ENCODE results near the gene LEMD2.

LEMD2 gene

GRCh38 chr6:33757906-33758305 is 31.0 kb downstream of the LEMD2 start:
- DNase-seq (ENCODE audit: low spot score) = no peak

- no peak for DNase-seq (ENCODE audit: low spot score)
Measured at GRCh38 chr6:33757113-33757512, 31.8 kb downstream of the LEMD2 start.

GRCh38 chr6:33756211-33756954 is 32.5 kb downstream of the LEMD2 start:
- no peak for DNase-seq (ENCODE audit: low spot score)

- no peak for DNase-seq (ENCODE audit: low spot score)
Measured at GRCh38 chr6:33755070-33755869, 33.7 kb downstream of the LEMD2 start.

- DNase-seq (ENCODE audit: low spot score) = no peak
Measured at GRCh38 chr6:33754222-33754621, 34.7 kb downstream of the LEMD2 start.

- no peak for DNase-seq (ENCODE audit: low spot score)
Measured at GRCh38 chr6:33752646-33753015, 36.3 kb downstream of the LEMD2 start.

DNA sequence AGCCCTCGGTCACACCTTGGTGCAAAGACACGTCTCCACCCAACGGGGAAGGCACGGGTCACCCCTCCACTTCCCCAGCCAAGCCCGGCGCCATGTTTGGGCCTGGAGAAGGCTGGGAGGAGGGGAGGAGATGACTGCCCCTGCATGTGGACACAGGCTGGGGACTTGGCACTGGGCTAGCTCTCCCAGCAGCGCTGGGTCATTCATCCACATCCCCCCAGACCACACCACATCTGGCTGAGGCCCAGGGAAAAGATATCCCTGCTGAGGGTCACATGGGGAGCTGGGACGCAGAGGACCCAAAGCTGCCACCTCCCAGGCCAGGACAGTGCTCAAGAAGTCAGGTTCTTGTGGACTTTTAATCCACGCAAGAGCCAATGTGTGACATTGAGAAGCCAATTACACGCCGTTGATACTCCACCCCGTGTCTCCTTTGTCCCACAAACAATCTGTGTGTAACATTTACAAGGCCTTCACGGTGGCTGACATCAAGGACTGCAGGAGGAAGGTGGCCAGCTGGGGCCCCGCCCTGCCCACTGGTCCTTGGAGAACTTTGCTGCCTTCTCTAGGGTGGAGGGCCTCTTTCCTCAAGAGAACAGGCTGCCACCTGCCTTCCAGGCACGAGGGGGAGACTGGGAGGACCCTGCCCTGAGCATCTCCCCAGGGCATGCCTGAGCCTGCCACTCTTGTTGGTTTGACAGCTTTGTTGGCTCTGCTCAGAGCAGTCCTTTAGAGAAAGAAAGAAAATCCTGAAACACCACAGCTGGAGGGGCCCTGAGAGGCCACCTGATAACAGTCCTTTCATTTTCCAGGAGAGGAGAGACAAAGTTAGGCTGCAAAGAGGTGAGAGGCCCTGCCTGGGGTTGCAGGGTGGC is 36.9 kb downstream of the LEMD2 start:
- DNase-seq (ENCODE audit: low spot score) = no peak

GRCh38 chr6:33750244-33750991 is 38.5 kb downstream of the LEMD2 start:
- no peak for DNase-seq (ENCODE audit: low spot score)

- no peak for DNase-seq (ENCODE audit: low spot score)
Measured at GRCh38 chr6:33749401-33749800, 39.5 kb downstream of the LEMD2 start.

DNA sequence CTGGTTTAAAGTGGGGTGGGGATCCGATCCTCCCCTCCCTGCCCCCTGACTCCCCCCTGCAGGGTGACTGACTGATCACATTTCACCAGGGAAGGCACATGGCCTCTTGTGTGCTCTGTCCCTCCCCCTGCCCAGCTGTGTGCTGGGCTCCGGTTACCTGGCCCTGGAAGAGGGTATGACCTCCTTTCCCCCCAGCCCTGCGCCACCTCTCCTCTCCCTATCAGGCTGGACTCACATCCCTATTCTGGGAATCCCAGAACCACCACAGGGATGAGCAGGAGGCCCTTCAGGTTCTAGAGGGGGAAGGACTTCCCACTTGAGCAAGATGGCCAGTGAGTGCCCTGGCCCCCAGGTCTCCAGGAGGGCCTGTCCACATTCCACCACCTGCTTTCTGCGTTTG is 40.1 kb downstream of the LEMD2 start:
- DNase-seq (ENCODE audit: low spot score) = no peak

DNA sequence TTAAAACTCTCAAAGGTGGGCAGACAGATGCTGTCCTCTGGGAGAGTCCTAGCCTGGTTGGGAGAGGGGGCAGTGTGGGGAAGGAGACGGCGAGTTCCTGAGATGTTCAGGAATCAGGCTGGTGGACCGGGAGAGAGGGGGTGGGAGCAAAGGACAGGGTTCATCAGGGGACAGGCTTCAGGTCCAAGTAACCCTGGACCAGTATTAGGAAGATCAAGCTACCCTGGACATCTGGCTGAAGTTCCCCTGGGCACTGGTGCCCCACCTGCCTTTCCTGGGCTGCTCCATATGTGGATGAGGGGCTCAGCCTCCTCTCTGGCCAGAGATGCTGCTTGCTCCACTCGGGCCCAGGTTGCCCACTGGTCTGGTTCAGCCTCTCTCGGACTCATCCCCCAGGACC is 41.1 kb downstream of the LEMD2 start:
- DNase-seq (ENCODE audit: low spot score) = no peak

GRCh38 chr6:33746651-33747100 is 42.3 kb downstream of the LEMD2 start, which contains the start of gene IP6K3:
IP6K3 (minus strand) TSS chr6:33746905; CDS start chr6:33735476, 11,429 bp downstream.
- DNase-seq (ENCODE audit: low spot score) = no peak

DNA sequence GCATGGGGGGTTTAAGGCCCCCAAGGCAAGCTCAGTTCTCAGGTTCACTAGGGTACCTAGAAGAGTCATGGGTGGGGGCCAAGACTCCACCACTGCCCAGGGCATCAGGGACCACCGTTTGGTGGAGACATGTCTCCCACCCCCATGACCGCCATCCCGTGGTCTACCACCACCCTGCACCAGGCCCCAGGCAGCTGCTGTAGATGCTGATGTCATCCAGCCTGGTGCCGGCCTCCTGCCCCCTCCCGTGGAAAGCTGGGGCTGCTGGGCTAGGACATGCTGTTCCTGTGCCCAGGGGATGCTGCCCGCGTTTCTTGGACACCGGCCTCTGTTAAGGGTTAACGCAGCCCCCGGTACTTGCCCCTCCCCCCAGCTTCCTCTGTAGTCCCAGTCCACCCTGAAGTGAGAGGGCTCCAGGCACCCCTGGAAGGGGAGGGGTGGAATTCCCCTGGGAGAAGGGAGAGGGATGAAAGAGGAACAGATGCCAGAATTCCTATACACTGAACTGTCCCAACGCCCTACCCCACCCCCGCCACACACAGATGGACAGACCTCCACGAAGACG is 42.8 kb downstream of the LEMD2 start:
- DNase-seq (ENCODE audit: low spot score) = no peak

GRCh38 chr6:33745548-33745947 is 43.4 kb downstream of the LEMD2 start:
- DNase-seq (ENCODE audit: low spot score) = no peak

DNA sequence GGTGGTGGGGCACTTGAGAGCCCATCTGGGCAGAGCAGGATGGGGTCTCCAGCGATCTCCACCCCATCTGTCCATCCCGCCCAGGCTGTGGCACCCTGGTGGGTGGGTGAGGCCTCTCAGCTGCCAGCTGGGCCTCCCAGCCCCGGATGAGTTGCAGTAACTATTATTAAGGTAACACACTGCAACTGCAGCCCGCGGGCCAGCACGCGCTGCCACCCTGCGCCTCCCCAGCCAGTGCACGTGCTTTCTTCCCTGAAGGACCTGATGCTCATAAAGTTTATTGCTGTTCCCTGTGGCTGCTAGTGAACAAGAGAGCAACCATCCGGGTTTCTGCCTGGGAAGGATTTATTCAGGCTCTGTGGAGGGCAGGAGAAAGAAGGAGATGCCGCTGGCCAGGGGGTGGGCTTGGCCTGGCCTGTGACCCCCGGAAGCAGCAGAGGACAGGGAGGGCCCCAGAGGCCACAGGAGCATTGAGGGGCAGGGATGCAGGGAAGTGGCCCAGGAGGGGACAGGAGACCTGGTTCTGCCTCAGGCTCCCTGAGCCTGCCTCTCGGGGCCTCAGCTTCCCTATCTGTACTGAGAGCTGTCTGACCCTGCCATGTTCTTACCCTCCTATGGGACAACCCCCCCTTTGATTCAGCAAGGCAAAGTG is 43.9 kb downstream of the LEMD2 start:
- no peak for DNase-seq (ENCODE audit: low spot score)

DNA sequence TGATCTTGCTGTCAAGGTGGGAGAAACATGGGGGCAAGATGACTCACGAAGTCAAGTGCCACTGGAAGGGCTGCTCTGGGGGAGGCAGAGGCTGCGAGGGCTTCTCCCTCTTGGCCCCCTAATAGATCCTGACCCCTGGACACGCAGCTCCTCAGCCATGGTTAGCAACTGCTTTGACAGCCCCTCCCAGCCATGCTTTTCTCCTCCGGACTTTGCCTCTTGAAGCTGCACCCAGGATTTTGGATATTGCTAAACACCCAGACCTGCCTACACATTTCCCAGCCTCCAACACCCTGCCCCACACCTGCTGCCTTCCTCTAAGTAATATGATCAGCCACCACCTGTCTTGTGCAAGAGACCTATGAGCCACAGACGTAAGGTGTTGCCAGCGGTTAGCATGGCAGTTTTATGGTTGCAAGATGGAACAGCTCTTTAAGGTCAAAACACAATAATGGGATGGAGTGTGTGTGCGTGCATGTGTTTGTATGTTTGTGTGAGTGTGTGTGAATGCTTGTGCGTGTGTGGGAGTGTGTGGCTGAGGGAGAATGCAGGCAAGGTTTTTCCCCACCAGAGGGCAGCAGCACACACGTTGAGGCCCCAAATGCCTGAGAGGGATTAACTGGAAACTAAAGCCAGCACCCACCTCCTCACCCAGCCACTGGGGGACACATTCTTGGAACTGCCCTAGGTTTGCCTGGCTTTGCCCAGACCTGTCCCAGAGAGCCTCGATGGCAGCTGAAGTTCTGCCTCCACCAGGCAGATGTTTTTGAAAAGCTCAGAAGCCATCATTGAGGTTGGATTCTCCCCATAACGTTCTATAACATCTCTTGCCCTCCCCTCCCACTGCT is 44.7 kb downstream of the LEMD2 start:
- DNase-seq (ENCODE audit: low spot score) = peak; percentile 72

- no peak for DNase-seq (ENCODE audit: low spot score)
Measured at GRCh38 chr6:33742837-33743236, 46.1 kb downstream of the LEMD2 start.

DNA sequence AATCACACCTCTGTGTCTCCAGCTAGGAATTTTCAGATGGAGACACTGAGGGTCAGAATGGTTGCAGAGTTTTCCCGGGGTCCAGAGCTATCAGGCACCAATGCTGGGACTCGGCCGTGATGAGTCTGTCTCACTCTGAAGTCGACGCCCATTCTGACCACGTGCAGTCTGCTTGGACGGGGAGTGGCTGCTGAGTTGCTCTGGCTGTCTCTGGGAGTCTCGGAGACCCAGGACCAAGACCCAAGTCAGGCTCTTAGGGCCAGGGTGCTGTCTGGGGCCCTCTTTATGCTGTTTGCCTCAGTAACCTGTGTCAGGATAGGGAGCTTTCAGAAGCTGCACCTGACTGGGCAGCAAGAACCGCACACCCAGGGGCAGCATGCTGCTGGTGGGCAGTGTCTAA is 46.8 kb downstream of the LEMD2 start:
- no peak for DNase-seq (ENCODE audit: low spot score)

DNA sequence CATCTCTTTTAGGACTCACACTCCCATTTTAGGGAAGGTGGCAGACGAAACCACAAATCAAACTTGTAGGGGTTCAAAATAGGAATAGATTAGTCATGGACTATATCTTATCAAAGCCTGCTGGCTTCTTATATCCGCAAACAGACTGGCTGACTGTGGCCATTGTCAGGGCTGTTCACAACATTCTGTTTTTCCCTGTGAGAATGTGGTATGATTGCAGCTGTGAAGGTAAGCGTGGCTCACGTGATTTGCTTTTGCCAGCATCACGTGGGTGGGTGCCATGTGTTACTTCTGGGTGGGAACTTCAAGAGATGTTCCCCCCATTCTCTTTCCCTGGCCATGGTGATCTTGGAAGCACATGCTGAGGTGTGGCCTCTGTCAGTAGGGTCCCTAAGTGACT is 48.1 kb downstream of the LEMD2 start:
- DNase-seq (ENCODE audit: low spot score) = no peak
